GM21786 (cell line): Measurements from ENCODE around the gene SSBP3.
"Not testable (repeated sequence)": the region's sequence is repeated elsewhere in the genome, so short reads cannot be mapped to it uniquely, and the experiment has no call there.

Experiments used
- ATAC-seq: cut with Tn5 transposase; IDR thresholded peaks from one replicate; pipeline ENCODE4 v1.9.1; 2021; ENCODE audit not compliant: unreplicated experiment

The SSBP3 gene

DNA sequence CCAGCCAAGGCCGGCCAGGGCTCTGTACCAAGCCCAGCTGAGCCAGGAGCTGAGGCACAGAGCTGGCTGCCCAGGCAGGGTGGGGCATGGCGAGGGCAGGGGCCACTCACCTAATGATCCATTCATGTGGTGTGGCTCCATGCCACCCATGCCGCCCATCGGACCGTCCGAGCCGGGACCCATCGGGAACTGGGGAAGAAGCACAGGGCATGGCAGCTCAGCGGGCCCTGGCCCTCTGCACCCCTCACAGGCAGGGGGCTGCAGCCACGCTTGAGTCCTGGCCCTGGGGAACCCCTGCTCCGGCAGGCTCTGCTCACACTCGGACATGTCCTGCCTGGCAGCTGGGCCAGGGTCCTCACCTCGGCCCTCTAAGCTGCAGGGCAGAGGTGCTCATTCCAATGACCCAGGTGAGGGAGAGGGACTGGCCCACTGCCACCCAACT lies 177.5 kb downstream of the SSBP3 start:
- no peak for ATAC-seq

DNA sequence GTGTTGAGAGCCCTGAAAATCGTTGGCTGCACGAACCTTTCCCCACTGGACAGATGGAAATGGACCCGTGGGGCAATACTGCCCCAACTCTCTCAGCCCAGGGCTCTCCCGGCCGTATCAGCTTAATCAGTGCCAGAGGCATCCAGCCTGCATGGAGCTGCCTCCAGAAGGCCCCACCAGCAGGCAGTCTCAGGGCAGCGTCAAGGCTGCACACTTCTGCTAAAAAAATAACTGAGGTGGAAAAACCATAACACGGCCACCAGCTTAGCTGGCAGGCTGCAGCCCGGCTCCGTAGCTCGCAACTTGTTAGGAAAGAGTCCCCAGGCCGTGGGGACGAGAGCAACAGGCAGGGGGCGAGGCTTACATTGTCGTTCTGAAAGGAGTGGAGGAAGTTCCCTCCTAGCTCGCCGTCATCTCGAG lies 178.3 kb downstream of the SSBP3 start:
- no peak for ATAC-seq

DNA sequence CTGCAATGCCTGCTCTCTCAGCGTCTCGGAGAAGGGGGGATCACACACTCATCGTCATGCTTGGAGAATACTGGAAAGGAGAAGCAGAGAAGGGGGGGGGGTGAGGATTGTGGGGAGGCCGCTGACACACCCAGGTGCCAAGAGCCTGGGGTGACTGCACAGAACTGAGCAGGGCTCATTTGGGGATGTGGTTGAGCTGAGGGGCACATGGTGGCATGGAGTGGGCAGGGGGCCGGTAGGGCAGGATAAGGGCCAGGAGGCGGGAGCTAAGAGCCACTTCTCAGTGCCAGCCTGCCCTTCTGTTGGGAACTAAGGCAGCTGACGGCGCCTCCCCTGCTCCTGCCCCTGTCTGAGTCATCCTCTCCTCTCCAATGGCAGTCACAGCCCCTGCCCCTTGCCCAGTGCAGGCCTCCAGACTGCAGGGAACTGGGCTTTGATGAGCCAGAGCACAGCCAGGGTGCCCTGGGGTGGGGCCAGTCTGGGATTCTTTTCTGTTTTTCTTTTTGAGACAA lies 179.0 kb downstream of the SSBP3 start:
- no peak for ATAC-seq

DNA sequence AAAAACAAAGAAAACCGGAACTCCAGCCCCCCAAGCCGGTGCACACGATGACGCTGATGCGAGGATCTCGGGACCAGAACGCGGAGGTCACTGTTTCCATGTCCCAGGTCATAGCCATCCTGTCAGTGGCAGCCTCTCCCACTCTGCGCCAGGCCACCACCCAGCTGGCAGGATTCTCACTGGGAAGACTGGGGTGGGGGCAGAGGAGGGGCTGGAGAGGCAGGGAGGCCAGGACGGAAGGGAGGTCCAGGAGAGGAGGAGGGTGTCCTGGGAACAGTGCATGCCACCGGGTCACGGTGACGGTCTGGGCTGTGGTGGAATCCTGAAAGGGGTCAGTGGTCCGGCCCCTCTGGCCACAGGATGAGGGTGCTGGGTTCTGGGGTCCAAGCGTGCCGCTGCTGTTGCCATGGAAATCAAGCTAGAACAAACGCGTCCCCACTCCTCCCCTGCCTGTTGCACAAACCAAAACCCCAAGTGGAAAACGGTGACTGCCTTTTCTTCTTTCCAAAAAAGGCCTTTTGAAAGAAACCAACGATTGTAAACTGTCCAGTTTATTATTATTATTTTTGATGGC lies 180.1 kb downstream of the SSBP3 start:
- no peak for ATAC-seq

DNA sequence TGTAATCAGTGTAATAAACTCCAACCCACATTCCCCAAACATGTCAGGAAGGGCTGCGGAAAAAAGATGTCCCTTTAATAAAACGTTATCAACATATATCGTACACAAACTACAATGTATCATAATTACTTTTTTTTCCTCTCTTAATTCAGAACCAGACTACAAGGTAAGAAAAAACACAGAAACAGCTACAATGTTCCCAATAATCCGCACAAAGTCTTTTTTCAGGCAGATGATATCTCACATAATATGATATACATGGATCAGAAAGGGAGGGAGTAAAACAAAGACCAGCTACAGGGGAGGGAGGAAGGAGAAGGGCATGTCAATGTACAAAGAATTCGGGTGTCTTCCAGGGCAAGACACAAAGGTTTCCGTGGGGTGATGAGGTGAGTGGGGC lies 180.8 kb downstream of the SSBP3 start:
- ATAC-seq: no peak

DNA sequence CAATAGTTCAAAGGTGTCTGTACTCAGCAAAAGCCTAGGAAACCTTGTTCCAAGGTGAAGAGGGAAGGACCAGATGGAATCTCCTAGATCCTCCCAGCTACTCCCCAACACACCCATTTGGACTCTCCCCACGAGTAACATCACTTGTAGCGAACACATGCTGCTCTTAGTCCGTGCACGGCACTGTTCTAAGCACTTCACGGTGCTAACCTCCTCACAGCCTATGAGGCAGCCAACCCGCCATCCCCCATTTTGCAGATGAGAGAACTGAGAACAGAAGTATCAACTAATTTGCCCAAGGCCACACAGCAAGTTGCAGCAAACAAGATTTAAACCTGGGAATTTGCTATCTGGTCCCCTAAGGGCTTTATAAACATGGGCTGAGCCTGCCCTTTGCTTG lies 182.0 kb downstream of the SSBP3 start:
- ATAC-seq: no peak

DNA sequence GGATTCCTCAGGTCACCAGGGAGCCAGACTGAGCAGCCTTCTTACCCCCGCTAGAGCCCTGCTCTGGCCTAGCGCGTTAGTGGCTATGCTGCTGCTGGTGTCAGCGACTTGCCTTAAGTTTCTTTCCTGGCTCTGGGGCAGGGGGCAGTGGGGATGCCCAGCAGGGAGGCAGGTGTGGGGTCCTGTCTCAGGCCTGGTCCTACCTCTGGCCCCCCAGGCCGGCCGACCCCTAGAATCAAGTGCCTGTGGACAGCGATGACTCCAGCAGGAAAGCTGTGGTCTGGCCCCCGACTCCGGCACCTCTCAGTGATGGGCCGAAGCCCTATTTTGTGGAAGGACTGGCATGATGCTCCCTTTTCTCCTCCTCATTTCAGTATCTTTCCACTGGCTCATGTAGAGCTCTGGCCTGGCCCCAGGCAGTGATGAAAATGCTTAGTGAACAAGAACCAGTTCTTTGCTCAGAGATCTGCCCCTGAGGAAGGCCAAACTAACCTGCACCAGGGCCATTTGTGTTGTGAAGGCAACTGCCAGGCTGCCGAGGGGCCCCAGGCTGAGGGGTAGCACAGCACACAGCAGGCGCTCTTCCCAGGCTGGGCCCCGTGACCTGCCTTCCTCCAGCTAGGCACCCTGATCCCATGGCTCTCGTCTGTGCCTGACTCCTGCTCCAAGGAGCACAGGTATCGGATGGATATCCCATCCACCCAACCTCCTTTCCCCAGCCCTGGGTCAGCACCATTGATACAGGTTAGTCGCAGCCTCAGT lies 182.6 kb downstream of the SSBP3 start:
- no peak for ATAC-seq

DNA sequence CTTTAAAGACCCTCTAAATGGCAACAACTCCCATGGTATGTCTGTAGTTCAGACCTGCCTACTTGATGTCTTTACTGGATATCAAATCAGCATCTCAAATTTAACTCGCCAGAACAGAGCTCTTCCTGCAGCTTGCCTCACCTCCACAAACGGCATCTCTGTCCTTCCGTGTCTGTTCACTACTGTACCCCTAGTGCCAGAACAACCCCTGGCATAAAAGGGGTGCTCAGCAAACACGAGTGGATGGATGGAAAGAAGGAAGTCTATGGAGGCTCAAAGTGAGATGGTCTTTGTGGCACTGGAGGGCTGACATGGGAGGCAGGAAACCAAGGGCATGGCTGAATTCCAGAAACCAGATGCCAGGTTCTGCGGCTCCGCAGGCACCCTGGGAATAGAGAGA lies 183.5 kb downstream of the SSBP3 start:
- no peak for ATAC-seq

DNA sequence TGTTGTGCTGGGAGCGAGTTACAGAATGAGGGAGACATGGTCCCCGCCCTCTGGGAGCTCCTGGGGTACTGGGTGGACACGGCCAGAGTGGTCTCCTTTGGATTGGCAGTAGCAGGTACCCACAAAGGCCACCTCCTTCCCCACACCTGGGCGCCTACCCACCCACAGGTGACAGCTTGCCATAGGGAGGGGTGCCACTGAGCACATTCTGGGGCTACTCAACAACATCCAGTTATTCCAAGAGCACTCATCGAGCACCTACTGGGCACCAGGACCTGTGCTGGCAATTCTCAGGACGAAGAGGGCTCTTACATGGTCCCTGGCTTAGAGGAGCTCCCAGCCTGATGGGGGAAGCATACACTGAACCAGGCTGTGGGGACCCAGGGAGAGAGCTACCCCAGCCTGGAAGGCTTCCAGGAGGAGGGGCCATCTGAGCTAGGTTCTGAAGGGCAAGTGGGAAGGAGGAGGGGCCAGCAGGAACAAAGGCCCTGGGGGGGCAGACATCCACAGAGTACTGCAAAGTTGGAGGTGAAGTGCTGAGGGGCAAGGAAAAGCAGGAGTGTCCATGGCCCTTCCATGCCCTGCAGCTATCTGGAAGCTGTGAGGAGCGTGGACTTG lies 184.2 kb downstream of the SSBP3 start:
- no peak for ATAC-seq

DNA sequence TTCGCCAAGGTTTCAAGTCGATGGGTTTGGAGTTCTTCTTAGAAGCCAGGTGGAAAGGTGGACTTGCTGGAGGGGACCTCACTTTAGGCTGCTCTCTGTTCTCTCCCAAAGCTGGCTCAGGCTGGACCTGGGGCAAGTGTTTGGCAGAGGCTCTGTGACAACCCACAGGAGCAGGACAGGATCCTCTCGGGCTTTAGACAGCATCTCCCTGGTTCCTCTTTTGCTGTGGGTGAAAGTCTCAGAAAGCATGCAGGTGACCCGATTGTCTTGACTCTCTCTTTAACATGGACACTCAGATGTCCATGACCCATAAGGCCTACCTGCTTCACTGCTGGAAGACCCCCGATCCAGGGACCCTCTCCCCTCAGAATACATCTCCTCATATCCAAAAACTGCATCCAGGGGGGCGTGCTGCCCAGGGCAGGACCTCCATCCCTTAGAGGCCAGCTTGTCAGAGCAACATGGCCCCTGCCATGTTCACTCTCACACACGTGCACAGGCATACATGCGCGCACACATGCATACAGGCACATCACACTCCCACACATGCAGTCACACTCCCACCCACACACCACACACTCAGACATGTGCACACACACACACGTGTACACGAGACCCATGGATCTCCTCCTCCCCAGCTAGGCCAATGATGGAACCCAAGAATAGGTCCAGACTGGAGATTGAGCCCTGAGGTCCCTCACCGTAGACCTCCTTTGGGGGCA lies 184.9 kb downstream of the SSBP3 start:
- no peak for ATAC-seq

DNA sequence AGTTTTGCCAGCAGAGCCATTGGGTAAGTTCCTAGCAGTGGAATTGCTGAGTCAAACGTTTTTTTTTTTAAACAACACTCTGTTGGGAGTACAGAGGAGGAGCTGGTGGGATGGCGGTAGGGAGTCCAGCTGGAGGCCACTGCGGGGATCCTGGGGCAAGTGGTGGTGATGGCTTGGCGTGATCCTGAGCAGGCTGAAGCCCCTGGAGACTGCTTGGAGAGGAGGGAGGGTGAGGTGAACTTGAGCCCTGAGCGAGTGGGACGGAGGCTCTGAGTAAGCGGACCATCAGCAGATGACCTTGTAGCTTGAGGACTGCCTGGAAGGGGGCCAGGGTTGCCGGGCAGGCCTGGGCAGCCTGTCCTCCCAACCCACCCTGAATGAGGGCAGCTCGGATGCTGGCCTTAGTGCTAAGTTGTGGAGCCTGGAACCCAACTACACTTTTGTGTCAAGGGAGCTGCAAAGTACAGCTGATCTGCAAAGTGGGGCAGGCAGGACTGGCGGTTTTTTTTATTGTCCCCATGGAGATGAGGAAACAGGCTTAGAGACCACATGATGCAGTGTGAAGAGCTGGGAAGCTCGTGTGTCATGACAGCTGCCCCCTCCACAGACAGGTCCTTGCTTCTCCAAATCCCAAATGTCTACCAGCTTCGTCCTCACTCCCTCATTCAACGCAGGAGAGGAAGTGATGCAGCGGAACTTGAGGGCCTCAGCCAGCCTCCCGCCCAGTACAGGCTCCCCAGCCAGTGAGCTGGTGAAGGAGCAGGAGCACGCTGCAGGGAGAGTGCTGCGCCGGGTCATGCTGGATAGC lies 186.0 kb downstream of the SSBP3 start:
- ATAC-seq: no peak

DNA sequence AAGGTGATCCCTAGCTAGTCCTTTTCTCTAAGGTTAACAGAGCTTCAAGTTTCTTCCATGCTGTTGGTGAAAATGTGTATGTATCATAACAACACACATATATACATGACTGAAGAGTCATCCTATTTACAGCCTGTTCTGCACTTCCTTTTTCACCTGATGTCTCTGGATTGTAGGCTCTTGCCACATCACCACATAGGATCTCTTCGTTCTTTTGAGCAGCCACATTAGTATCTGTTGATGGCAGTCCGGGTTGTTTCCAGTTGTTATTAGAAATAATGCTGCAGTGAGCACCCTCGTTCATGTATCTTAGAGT lies 186.5 kb downstream of the SSBP3 start:
- no peak for ATAC-seq

DNA sequence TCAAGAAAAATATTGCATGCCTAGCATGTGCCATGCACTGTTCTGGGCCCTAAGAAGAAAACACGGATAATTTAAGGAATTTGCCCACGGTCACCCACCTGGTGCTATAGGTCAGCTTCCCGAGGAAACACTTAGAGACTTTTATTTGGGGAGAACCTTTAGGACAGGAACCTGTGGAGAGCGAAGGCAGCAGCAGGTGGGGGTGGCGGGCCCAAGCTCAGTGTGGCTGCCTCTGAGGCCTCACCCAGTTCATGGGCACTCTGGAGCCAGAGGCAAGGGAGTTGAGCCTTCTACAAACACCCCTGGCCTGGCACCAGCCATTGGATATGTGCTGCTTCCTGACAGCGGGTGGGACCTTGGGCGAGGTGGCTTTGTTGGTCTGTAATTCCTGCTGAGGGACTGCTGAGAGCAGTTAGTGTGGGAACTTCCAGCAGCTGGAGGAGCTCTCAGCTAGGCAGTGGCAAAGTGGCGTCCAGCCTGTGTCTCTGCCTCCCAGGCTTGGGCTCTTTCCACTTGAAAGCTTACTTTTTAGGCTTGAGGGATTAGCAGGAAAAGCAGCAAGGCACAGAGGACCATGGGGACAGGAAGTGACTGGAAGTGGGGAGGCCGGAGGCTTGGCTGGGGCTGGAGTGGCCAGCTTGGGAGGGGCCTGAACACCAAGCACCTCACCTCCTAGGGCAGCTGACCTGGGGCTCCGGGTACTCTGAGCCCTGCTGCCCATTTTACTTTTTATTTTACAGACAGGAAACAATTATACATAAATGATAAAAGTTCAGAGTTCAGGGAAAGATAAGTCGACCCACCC lies 187.1 kb downstream of the SSBP3 start:
- no peak for ATAC-seq

DNA sequence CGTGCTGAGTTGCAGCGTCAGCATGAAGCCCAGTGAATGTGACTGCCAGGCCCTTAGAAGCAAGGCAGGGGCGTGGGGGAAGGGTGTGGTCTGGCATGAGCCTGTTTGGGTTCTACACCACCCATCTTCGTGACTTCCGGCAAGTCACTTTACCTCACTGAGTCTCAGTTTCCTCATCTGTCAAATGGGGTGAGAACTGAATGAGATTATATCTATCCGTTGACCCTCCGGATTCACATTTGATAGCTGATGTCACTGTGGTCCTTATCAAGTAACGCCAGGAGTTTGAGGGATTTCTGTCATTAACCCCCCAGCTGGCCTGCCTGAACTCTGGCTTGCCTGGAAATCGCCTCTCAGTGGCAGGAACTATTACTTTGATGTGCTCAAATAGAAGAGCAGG lies 190.7 kb downstream of the SSBP3 start:
- ATAC-seq: no peak

DNA sequence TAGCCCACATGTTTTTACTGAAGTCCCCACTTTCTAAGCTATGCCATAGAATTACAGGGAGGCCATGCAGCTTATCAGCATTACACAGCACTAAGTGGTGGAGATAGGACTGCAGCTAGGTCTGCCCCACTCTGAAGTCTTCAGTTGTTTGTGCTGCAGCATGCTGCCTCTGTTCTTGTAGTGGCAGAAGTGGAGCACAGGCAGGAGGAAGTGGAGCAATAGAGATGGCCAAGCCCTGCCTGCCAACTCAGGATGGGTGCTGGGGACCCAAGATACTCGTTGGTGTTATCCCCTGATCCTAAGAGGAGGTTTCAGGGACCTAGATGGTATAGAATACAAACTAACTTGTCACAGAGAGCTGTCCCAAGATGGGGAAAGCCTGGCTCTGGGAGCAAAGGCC lies 193.3 kb downstream of the SSBP3 start:
- no peak for ATAC-seq

DNA sequence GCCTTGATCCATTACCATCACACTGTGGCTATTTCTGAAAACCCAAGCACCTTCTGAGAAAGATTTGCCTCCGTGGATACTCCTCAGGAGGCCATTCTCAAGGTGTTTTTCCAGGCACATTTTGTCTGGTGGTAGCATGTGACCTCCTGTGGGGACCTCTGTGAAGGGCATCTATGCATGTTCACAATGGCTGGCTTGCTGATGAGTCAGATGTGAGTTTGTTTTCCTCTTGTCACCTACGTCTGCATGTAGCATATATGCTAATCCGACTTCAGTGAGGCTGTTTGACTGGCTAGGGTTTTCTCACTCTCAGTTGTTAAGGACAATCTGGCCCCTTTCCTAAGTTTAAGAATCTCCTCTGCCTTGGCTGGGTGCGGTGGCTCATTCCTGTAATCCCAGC lies 198.3 kb downstream of the SSBP3 start:
- ATAC-seq: not testable (repeated sequence)

DNA sequence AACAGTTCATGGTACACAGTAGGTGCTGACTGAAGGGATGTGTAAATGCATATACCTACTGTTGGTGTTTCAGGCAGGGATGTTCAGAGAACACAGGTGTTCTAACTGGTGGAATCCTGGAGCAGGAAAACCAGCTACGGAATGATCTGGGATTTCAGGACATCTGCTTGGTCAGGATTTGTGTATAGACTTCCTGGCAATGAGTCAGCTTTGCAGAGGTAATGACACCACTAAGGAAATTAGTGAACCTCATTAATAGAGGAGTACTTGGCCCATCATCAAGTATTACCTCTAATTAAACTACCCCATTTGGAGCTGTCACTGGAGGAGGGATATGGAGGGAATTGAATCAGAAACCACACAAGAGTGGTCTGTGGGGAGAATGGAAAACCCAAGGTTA lies 198.9 kb downstream of the SSBP3 start:
- ATAC-seq: no peak

DNA sequence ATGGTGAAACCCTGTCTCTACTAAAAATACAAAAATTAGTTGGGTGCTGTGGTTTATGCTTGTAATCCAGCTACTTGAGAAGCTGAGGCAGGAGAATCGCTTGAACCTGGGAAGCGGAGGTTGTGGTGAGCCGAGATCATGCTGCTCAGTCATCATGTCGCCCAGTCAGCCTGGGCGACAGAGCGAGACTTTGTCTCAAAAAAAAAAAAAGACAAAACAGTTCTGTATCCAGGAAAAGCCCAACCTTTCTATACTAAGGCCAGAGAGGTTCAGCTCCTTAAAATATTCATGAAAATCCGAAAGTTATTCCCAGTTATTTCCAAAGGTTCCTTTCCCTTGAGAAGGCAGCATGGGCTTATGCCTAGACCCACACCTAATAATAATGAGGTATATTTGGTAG lies 202.0 kb downstream of the SSBP3 start:
- ATAC-seq: no peak

DNA sequence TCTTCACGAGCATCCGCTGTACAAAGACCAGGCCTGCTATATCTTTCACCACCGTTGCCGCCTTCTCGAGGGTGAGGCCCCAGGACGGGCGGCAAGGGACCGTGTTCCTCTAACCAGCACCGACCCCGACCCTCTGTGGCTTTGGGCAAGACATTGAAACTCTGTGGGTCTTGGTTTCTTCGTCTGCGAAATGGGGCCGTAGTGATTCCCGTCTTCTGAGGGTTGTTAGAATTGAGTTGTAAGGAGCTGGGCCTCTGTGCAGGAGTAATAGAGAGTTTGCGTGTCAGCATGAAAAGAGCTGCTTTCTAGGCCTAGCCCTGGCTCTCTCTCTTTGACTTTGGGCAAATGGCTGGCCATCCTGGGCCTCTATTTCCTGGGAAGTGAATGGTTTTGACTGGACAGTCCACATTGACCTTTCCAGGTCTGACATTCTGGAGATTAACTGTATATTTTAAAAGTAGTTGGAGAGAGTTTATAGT lies 205.6 kb downstream of the SSBP3 start:
- no peak for ATAC-seq
